Type B pancreatic cell (in vitro differentiated cells): ENCODE results near the gene ECEL1. TPM values are rescaled to one million over a fixed set of nuclear protein-coding genes. Genes with fewer than 3 reads are reported as not detected.

Experiments used
- DNase-seq: peaks from one replicate; pipeline ENCODE4 v3.0.0; 2021; ENCODE audit warnings: mixed read lengths; ENCODE audit not compliant: unreplicated experiment; ENCODE audit errors: extremely low spot score
- H3K27ac Mint-ChIP-seq: 2 replicates; pipeline ENCODE4 v1.8.0; 2021; ENCODE audit warnings: mild to moderate bottlenecking, mixed read lengths
- H3K27me3 Mint-ChIP-seq: 2 replicates; pipeline ENCODE4 v1.8.0; 2021; ENCODE audit warnings: mixed read lengths
- H3K36me3 Mint-ChIP-seq: 2 replicates; pipeline ENCODE4 v1.8.0; 2021; ENCODE audit warnings: mixed read lengths
- H3K4me1 Mint-ChIP-seq: one replicate; pipeline ENCODE4 v1.8.0; 2021; ENCODE audit warnings: mixed read lengths; ENCODE audit not compliant: unreplicated experiment
- H3K4me3 Mint-ChIP-seq: 2 replicates; pipeline ENCODE4 v1.8.0; 2021; ENCODE audit warnings: mild to moderate bottlenecking, mixed read lengths
- H3K9me3 Mint-ChIP-seq: 2 replicates; pipeline ENCODE4 v1.8.0; 2021; ENCODE audit warnings: mixed read lengths
- total RNA-seq: library from RNA; stranded (reverse); gene quantifications from 2 replicates; pipeline ENCODE4 v1.2.1, GENCODE V29; 2021; ENCODE audit warnings: low replicate concordance
- TF ChIP-seq, protein P1 (sequence below): fragments of 200-600 bp; sonication (generic); conservative IDR thresholded peaks from 2 replicates; pipeline ENCODE4 v1.5.0; 2021; ENCODE audit warnings: antibody characterized with exemption, mild to moderate bottlenecking

The ECEL1 gene
- total RNA-seq, 1 donor from 2014 or later = 7.8 TPM

DNA sequence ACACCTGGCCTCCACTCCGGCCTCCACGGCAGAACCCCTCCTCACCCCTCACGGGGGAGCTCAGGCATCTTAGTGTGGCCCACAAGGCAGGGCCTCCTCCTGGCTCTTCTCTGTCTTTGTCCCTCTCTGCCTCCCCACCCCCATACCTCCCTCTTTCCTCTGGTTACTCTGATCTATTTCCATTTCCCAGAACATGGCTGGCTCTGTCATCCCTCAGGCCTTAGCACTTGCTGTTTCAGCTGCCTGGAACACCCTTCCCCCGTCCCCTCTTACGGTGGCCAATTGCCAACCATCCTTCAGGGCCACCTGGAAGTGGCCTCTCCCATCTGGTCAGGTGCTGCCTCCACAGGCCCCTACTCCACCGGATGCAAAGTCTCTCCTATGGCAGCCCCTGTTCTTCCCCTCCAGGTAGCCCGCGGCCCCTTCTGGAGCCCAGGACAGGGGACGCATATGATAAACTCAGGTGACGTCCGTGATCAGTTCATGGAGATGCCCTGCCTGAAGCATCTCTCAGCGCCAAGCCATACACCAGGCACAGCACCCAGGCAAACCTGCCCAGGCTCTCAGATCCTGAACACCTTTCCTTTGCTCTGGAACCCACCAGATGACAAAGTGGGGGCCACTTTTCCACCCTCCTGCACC, 3.6 kb upstream of the ECEL1 start:
- DNase-seq = no peak
- Mint-ChIP-seq H3K36me3 (no peaks in the 10 kb centered on the region), H3K4me3 (no peak overlapping the region), H3K27ac (no peak overlapping the region), H3K27me3 (peaks cover 72% of the 10 kb centered on the region), H3K9me3 (no peaks in the 10 kb centered on the region), H3K4me1 (no peaks in the 10 kb centered on the region)
- TF ChIP-seq, protein P1, sequence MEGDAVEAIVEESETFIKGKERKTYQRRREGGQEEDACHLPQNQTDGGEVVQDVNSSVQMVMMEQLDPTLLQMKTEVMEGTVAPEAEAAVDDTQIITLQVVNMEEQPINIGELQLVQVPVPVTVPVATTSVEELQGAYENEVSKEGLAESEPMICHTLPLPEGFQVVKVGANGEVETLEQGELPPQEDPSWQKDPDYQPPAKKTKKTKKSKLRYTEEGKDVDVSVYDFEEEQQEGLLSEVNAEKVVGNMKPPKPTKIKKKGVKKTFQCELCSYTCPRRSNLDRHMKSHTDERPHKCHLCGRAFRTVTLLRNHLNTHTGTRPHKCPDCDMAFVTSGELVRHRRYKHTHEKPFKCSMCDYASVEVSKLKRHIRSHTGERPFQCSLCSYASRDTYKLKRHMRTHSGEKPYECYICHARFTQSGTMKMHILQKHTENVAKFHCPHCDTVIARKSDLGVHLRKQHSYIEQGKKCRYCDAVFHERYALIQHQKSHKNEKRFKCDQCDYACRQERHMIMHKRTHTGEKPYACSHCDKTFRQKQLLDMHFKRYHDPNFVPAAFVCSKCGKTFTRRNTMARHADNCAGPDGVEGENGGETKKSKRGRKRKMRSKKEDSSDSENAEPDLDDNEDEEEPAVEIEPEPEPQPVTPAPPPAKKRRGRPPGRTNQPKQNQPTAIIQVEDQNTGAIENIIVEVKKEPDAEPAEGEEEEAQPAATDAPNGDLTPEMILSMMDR = no peak

- H3K27me3 Mint-ChIP-seq = peaks cover 74% of the 10 kb centered on the region
- no peaks in the 10 kb centered on the region for H3K4me1 Mint-ChIP-seq
These were observed 2.8 kb upstream of the ECEL1 start for GRCh38 chr2:232490221-232491138.

GRCh38 chr2:232489516-232490220, 2.0 kb upstream of the ECEL1 start:
- TF ChIP-seq, protein P1 = no peak
- no peaks in the 10 kb centered on the region for H3K36me3 Mint-ChIP-seq
- H3K4me1 Mint-ChIP-seq = no peaks in the 10 kb centered on the region
- peak; percentile 60 for DNase-seq
- no peak overlapping the region for H3K27ac Mint-ChIP-seq
- peak overlapping the region; percentile 51 for H3K4me3 Mint-ChIP-seq
- H3K27me3 Mint-ChIP-seq = peaks cover 74% of the 10 kb centered on the region
- no peaks in the 10 kb centered on the region for H3K9me3 Mint-ChIP-seq

More at GRCh38 chr2:232490221-232491138, 2.8 kb upstream of the ECEL1 start:
- Mint-ChIP-seq H3K4me3 (no peak overlapping the region), H3K36me3 (no peaks in the 10 kb centered on the region), H3K9me3 (no peaks in the 10 kb centered on the region), H3K27ac (no peak overlapping the region)
- TF ChIP-seq, protein P1 = no peak
- DNase-seq = no peak

GRCh38 chr2:232488721-232489300, 1.2 kb upstream of the ECEL1 start:
- Mint-ChIP-seq H3K36me3 (no peaks in the 10 kb centered on the region), H3K27ac (no peak overlapping the region), H3K4me1 (no peaks in the 10 kb centered on the region), H3K4me3 (peak overlapping the region; percentile 80), H3K27me3 (peaks cover 78% of the 10 kb centered on the region), H3K9me3 (no peaks in the 10 kb centered on the region)
- TF ChIP-seq, protein P1 = no peak
- no peak for DNase-seq

DNA sequence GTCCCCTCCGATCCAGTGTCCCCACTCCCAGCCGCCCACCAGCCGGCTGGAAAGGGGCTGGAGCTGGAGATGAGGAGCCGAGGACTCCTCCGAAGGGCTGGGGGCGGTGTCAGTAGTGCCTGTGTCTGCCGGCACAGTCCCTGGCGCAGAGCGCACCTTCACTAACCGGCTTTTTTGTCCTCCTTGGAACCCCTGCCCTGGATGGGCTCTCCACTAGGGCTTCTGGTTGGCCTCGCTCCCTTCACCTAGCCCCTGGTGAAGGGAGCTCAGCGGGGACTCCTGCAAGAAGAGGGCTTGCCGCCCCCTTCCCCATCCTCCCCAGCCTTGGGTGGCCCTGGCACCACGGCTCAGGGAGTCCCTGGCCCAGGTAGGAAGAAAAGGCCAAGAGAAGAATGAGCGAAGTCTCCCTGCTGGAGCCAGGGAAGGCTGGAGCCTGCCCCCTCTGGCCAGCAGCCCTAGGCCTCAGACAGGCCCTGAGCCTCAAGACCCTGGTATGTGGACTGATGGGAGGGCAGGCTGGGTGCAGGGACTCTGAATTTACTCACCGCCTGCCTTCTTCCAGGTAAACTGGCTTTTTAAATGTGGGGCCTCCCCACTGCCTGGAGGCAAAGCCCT, 570 bp upstream of the ECEL1 start:
- Mint-ChIP-seq H3K4me3 (peak overlapping the region; percentile 80), H3K4me1 (no peaks in the 10 kb centered on the region)
- TF ChIP-seq, protein P1 = peak; percentile 33

More for the DNA sequence above, 570 bp upstream of the ECEL1 start:
- no peak overlapping the region for H3K27ac Mint-ChIP-seq
- H3K9me3 Mint-ChIP-seq = no peaks in the 10 kb centered on the region
- peaks cover 77% of the 10 kb centered on the region for H3K27me3 Mint-ChIP-seq
- no peak for DNase-seq
- H3K36me3 Mint-ChIP-seq = no peaks in the 10 kb centered on the region
